BJ (cell line): ENCODE measurements around the gene SGK1. TPM values are rescaled to one million over a fixed set of nuclear protein-coding genes. Genes with fewer than 3 reads are reported as not detected.
"Not testable (repeated sequence)": the region's sequence is repeated elsewhere in the genome, so short reads cannot be mapped to it uniquely, and the experiment has no call there.

Source experiments
- CTCF ChIA-PET: fragments of 350-600 bp; formaldehyde crosslinking; extraction: SDS; loops from one replicate; lab custom pipeline; 2021; ENCODE audit warnings: antibody characterized with exemption, inconsistent platforms; lab: Yijun Ruan, JAX
- POLR2A ChIA-PET: fragments of 300-600 bp; sonication (Branson Sonifier 250); formaldehyde crosslinking; extraction: SDS; loops from one replicate; lab custom pipeline; 2021; ENCODE audit warnings: antibody characterized with exemption; lab: Charles Lee
- DNase-seq: peaks from one replicate; pipeline ENCODE4 v3.0.0-alpha.2; 2011; ENCODE audit warnings: low read depth
- H3K27me3 ChIP-seq: 2 replicates; pipeline ENCODE4 v1.6.0; 2011; ENCODE audit warnings: low read length; ENCODE audit not compliant: control insufficient read depth, insufficient read depth
- H3K36me3 ChIP-seq: 2 replicates; pipeline ENCODE4 v1.5.1; 2011; ENCODE audit warnings: low read length; ENCODE audit not compliant: control insufficient read depth, insufficient read depth
- H3K4me3 ChIP-seq: 2 replicates; pipeline ENCODE4 v1.5.1; 2011; ENCODE audit warnings: low read depth, mild to moderate bottlenecking, control low read depth, low read length
- CTCF ChIP-seq: IDR thresholded peaks from 2 replicates; pipeline ENCODE4 v1.5.1; 2011; ENCODE audit warnings: low read depth, mild to moderate bottlenecking, control low read depth, inconsistent platforms, low read length, moderate library complexity; ENCODE audit not compliant: insufficient read depth
- polyA plus RNA-seq: library from polyadenylated mRNA; depleted of rRNA; stranded (reverse); fragments of >200 nt; gene quantifications from 2 replicates; pipeline ENCODE4 v1.2.3, GENCODE V29; 2011

Gene SGK1
- polyA plus RNA-seq, 1 experiment: 179 TPM

GRCh38 chr6:134207421-134207820 is 110.5 kb downstream of the SGK1 start:
- no peak for TF ChIP-seq CTCF
- CTCF ChIA-PET: no interaction called here
- DNase-seq: no peak
- H3K36me3 ChIP-seq: no peaks in the 10 kb centered on the region
- no peak overlapping the region for H3K4me3 ChIP-seq
- H3K27me3 ChIP-seq: no peaks in the 10 kb centered on the region
- POLR2A ChIA-PET: no interaction called here

GRCh38 chr6:134205366-134205765 is 112.5 kb downstream of the SGK1 start:
- Histone ChIP-seq H3K27me3 (no peaks in the 10 kb centered on the region), H3K36me3 (no peaks in the 10 kb centered on the region), H3K4me3 (no peak overlapping the region)
- CTCF ChIA-PET: interaction anchor here (0.6 kb wide), 1 partner anchor 21 kb away, joined by 3 read pairs; no protein-coding TSS in a partner anchor
- POLR2A ChIA-PET: no interaction called here
- no peak for DNase-seq
- no peak for TF ChIP-seq CTCF

- H3K27me3 ChIP-seq, POLR2A ChIA-PET, H3K36me3 ChIP-seq, DNase-seq, H3K4me3 ChIP-seq: not testable (repeated sequence)
- CTCF ChIA-PET: interaction anchor here (1.3 kb wide), 1 partner anchor 9 kb away, joined by 3 read pairs; no protein-coding TSS in a partner anchor
Observed at GRCh38 chr6:134204759-134205158, 113.2 kb downstream of the SGK1 start.

- no peak overlapping the region for H3K4me3 ChIP-seq
- no peaks in the 10 kb centered on the region for H3K36me3 ChIP-seq
- POLR2A ChIA-PET: no interaction called here
- H3K27me3 ChIP-seq: no peaks in the 10 kb centered on the region
- no peak for TF ChIP-seq CTCF
- CTCF ChIA-PET: interaction anchor here (0.7 to 1.3 kb wide), 2 partner anchors 9 to 244 kb away, joined by 3 read pairs; no protein-coding TSS in a partner anchor
- no peak for DNase-seq
Observed at GRCh38 chr6:134204031-134204430, 113.9 kb downstream of the SGK1 start.

GRCh38 chr6:134201716-134202115 is 116.2 kb downstream of the SGK1 start:
- no peaks in the 10 kb centered on the region for H3K36me3 ChIP-seq
- TF ChIP-seq CTCF: no peak
- no peaks in the 10 kb centered on the region for H3K27me3 ChIP-seq
- CTCF ChIA-PET: no interaction called here
- POLR2A ChIA-PET: no interaction called here
- no peak for DNase-seq
- no peak overlapping the region for H3K4me3 ChIP-seq

GRCh38 chr6:134199848-134200606 is 117.9 kb downstream of the SGK1 start:
- H3K4me3 ChIP-seq: no peak overlapping the region
- TF ChIP-seq CTCF: no peak
- ChIA-PET CTCF (no interaction called here), POLR2A (no interaction called here)
- no peaks in the 10 kb centered on the region for H3K27me3 ChIP-seq
- H3K36me3 ChIP-seq: no peaks in the 10 kb centered on the region
- no peak for DNase-seq
